CD8-positive, alpha-beta memory T cell (primary cell): Measurements from ENCODE around the gene EMILIN2. TPM values are rescaled to one million over a fixed set of nuclear protein-coding genes. Genes with fewer than 3 reads are reported as not detected.
"Not testable (repeated sequence)": the region's sequence is repeated elsewhere in the genome, so short reads cannot be mapped to it uniquely, and the experiment has no call there.

Source experiments
- CTCF ChIA-PET: fragments of 350-600 bp; sonication (Branson Sonifier 250); formaldehyde crosslinking; loops from one replicate; lab custom pipeline; 2021; ENCODE audit warnings: antibody characterized with exemption; lab: Charles Lee
- POLR2A ChIA-PET: fragments of 350-600 bp; sonication (Branson Sonifier 250); formaldehyde crosslinking; loops from one replicate; lab custom pipeline; 2021; ENCODE audit warnings: antibody characterized with exemption; lab: Charles Lee
- DNase-seq, 5 donors: peaks; one replicate each; pipeline versions ENCODE4 v3.0.0 to v3.0.0-alpha.2; 2020 to 2022; ENCODE audit warnings: mixed read lengths in 1 of 5
- H3K27ac ChIP-seq: one replicate; pipeline ENCODE4 v1.7.0; 2013; ENCODE audit warnings: low read depth, mild to moderate bottlenecking, low read length, moderate library complexity
- H3K27me3 ChIP-seq: 2 replicates; pipeline ENCODE4 v1.7.0; 2013; ENCODE audit warnings: low read length, mild to moderate bottlenecking; ENCODE audit not compliant: insufficient read depth, poor library complexity, severe bottlenecking
- H3K36me3 ChIP-seq: 2 replicates; pipeline ENCODE4 v1.7.0; 2013; ENCODE audit warnings: mild to moderate bottlenecking, low read length, moderate library complexity; ENCODE audit not compliant: insufficient read depth
- H3K4me1 ChIP-seq: 2 replicates; pipeline ENCODE4 v1.7.0; 2013; ENCODE audit warnings: mild to moderate bottlenecking, low read length, moderate library complexity; ENCODE audit not compliant: insufficient read depth
- H3K4me3 ChIP-seq: 2 replicates; pipeline ENCODE4 v1.7.0; 2013; ENCODE audit warnings: mild to moderate bottlenecking, low read length
- H3K9me3 ChIP-seq: 2 replicates; pipeline ENCODE4 v1.7.0; 2013; ENCODE audit warnings: mild to moderate bottlenecking, low read length
- H3K27ac Mint-ChIP-seq, 8 donors: one replicate each; pipeline ENCODE4 v1.8.0; 2020 to 2021; ENCODE audit warnings: mixed read lengths in 8 of 8, mild to moderate bottlenecking in 6 of 8, inconsistent platforms in 3 of 8, moderate library complexity in 3 of 8
- H3K27me3 Mint-ChIP-seq, 2 donors: one replicate each; pipeline ENCODE4 v1.8.0; 2020 to 2021; ENCODE audit warnings: mixed read lengths in 2 of 2, mild to moderate bottlenecking in 1 of 2, moderate library complexity in 1 of 2
- H3K36me3 Mint-ChIP-seq, 3 donors: one replicate each; pipeline ENCODE4 v1.8.0; 2020 to 2021; ENCODE audit warnings: mixed read lengths in 3 of 3, inconsistent platforms in 1 of 3, mild to moderate bottlenecking in 1 of 3
- H3K4me1 Mint-ChIP-seq, 3 donors: one replicate each; pipeline ENCODE4 v1.8.0; 2020 to 2021; ENCODE audit warnings: mixed read lengths in 3 of 3, inconsistent platforms in 1 of 3, mild to moderate bottlenecking in 1 of 3
- H3K4me3 Mint-ChIP-seq, 7 donors: one replicate each; pipeline ENCODE4 v1.8.0; 2020 to 2021; ENCODE audit warnings: mixed read lengths in 7 of 7, mild to moderate bottlenecking in 6 of 7, moderate library complexity in 4 of 7, inconsistent platforms in 2 of 7
- H3K9me3 Mint-ChIP-seq, 5 donors: one replicate each; pipeline ENCODE4 v1.8.0; 2020 to 2022; ENCODE audit warnings: mixed read lengths in 5 of 5, mild to moderate bottlenecking in 3 of 5, moderate library complexity in 2 of 5, inconsistent platforms in 1 of 5
- polyA plus RNA-seq: library from polyadenylated mRNA; unstranded; fragments of 300-500 nt; fragmentation: Illumina TruSeq; gene quantifications from one replicate; pipeline ENCODE4 v1.2.3, GENCODE V29; 2021
- total RNA-seq, 2 experiments: library from RNA; stranded (reverse); gene quantifications; one replicate each; pipeline ENCODE4 v1.2.3, GENCODE V29; 2021

The EMILIN2 gene
- total and polyA plus RNA-seq, 3 experiments from 2014 or later = 4.5 to 27.8 (median 22.7) TPM

DNA sequence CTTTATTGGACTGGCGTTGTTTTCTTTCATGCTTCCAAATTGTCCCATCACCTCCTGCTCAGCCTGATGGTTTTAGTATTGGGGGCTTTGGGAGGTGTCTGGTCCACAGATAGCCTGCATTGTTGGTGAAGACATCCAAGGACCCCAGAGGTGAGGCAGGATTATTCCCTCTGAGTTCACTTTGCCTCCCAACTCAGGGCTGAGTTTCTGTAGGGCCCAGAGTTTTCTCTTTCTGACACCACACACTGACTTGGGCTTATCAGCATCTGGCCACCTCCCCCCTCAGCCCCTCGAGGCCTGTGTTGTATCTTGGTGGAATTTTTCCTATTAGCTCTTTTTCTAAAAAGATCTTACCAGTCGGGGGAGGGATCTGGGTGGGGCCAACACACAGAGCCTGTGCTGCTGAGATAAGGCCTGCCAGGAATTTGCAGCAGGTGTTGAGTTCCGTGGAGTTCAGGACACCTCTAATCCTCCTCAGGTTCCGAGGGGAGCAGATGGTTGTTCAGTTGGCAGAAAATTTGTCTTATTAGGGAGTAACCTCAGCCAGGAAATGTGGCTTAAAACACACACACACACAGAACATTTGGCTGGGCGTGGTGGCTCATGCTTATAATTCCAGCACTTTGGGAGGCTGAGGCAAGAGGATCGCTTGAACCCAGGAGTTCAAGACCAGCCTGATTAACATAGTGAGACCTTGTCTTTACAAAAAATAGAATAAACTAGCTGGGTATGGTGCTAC lies 7.3 kb downstream of the EMILIN2 start:
- CTCF ChIA-PET = no interaction called here
- Histone ChIP-seq H3K27me3 (peaks cover 11% of the 10 kb centered on the region), H3K9me3 (no peaks in the 10 kb centered on the region), H3K4me1 (peaks cover 1% of the 10 kb centered on the region), H3K27ac (peak overlapping the region; percentile 67), H3K36me3 (no peaks in the 10 kb centered on the region), H3K4me3 (no peak overlapping the region)
- no peaks in the 10 kb centered on the region for H3K9me3 Mint-ChIP-seq
- peaks cover 18 to 42% of the 10 kb centered on the region in 2 donors for H3K27me3 Mint-ChIP-seq
- H3K4me1 Mint-ChIP-seq = peaks cover 0 to 6% (median 2%) of the 10 kb centered on the region in 3 donors
- no peak overlapping the region for H3K4me3 Mint-ChIP-seq
- no peak for DNase-seq
- POLR2A ChIA-PET = interaction anchor here (0.5 kb wide), 1 partner anchor 105 kb away, joined by 3 read pairs; no protein-coding TSS in a partner anchor
- no peak overlapping the region for H3K27ac Mint-ChIP-seq
- peaks cover 0 to 1% (median 0%) of the 10 kb centered on the region in 3 donors for H3K36me3 Mint-ChIP-seq

GRCh38 chr18:2854875-2855274 lies 8.1 kb downstream of the EMILIN2 start:
- Mint-ChIP-seq H3K4me1 (peaks cover 0 to 4% (median 2%) of the 10 kb centered on the region in 3 donors), H3K27me3 (peaks cover 14 to 42% of the 10 kb centered on the region in 2 donors), H3K36me3 (peaks cover 0 to 8% (median 1%) of the 10 kb centered on the region in 3 donors), H3K9me3 (peaks cover 0 to 4% (median 2%) of the 10 kb centered on the region in 5 donors), H3K27ac (peak overlapping the region in 1 of 8 donors; percentile 10), H3K4me3 (no peak overlapping the region)
- H3K9me3 ChIP-seq = no peaks in the 10 kb centered on the region
- H3K27ac ChIP-seq = peak overlapping the region; percentile 21
- peaks cover 4% of the 10 kb centered on the region for H3K27me3 ChIP-seq
- no peak overlapping the region for H3K4me3 ChIP-seq
- no peaks in the 10 kb centered on the region for H3K36me3 ChIP-seq
- DNase-seq = no peak
- H3K4me1 ChIP-seq = no peaks in the 10 kb centered on the region
- CTCF ChIA-PET = no interaction called here
- POLR2A ChIA-PET = interaction anchor here (0.5 kb wide), 1 partner anchor 105 kb away, joined by 3 read pairs; no protein-coding TSS in a partner anchor

GRCh38 chr18:2855560-2856350 lies 8.9 kb downstream of the EMILIN2 start:
- H3K4me3 ChIP-seq = no peak overlapping the region
- Mint-ChIP-seq H3K27me3 (peaks cover 10 to 36% of the 10 kb centered on the region in 2 donors), H3K36me3 (peaks cover 0 to 8% (median 0%) of the 10 kb centered on the region in 3 donors), H3K9me3 (peaks cover 0 to 7% (median 2%) of the 10 kb centered on the region in 5 donors), H3K27ac (no peak overlapping the region), H3K4me1 (peaks cover 0 to 4% (median 2%) of the 10 kb centered on the region in 3 donors), H3K4me3 (no peak overlapping the region)
- peaks cover 2% of the 10 kb centered on the region for H3K27me3 ChIP-seq
- ChIA-PET CTCF (no interaction called here), POLR2A (no interaction called here)
- no peaks in the 10 kb centered on the region for H3K9me3 ChIP-seq
- no peak overlapping the region for H3K27ac ChIP-seq
- no peaks in the 10 kb centered on the region for H3K4me1 ChIP-seq
- no peak for DNase-seq
- H3K36me3 ChIP-seq = no peaks in the 10 kb centered on the region

- peaks cover 0 to 8% (median 0%) of the 10 kb centered on the region in 3 donors for H3K36me3 Mint-ChIP-seq
- no peak overlapping the region for H3K4me3 Mint-ChIP-seq
- peak in 1 of 5 donors; percentile 9 for DNase-seq
- H3K9me3 ChIP-seq = no peaks in the 10 kb centered on the region
- no peaks in the 10 kb centered on the region for H3K27me3 ChIP-seq
- no peaks in the 10 kb centered on the region for H3K36me3 ChIP-seq
- H3K9me3 Mint-ChIP-seq = peaks cover 0 to 9% (median 2%) of the 10 kb centered on the region in 5 donors
- H3K4me1 Mint-ChIP-seq = peaks cover 0 to 4% (median 2%) of the 10 kb centered on the region in 3 donors
- H3K27ac Mint-ChIP-seq = no peak overlapping the region
- POLR2A ChIA-PET = interaction anchor here (0.5 kb wide), 1 partner anchor 23 kb away, joined by 3 read pairs; no protein-coding TSS in a partner anchor
- H3K4me1 ChIP-seq = no peaks in the 10 kb centered on the region
- H3K27me3 Mint-ChIP-seq = peaks cover 1 to 27% of the 10 kb centered on the region in 2 donors
- H3K4me3 ChIP-seq = no peak overlapping the region
- CTCF ChIA-PET = no interaction called here
- no peak overlapping the region for H3K27ac ChIP-seq
These were observed 9.9 kb downstream of the EMILIN2 start for GRCh38 chr18:2856547-2857170.

DNA sequence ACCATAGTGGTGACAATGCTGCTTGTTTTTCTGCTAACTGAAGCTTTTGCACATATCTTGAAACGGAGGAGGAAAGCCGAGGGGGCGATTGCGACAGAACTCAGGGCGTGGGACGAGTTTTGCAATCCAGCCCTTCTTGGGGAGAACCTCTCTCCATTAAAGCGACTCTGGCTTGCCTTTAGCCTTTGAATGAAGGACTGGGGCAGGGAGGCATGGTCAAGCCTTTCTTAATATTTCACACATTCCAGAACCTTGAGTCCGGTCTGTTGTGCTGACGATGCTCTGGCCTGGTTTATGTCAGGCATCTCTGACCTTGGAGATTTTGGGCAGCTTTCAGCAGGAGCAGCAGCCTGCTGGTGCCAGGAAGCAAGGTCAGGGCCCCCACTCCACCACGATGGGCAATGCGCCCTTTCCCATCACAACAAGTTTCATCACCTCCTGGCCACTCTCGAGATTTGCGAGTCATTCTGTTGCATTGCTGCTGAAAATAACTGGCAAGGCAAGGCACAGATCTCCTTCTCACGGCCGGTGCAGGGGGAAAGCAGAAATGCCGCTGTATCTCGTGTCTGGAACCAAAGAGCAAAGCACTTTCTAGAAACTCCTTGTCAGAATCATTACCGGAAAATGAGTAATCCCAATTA lies 10.8 kb downstream of the EMILIN2 start:
- CTCF ChIA-PET = no interaction called here
- DNase-seq = no peak
- Mint-ChIP-seq H3K36me3 (peaks cover 0 to 8% (median 0%) of the 10 kb centered on the region in 3 donors), H3K27me3 (peaks cover 1 to 27% of the 10 kb centered on the region in 2 donors), H3K27ac (no peak overlapping the region), H3K9me3 (peaks cover 0 to 9% (median 3%) of the 10 kb centered on the region in 5 donors), H3K4me1 (peaks cover 0 to 4% (median 2%) of the 10 kb centered on the region in 3 donors), H3K4me3 (no peak overlapping the region)
- POLR2A ChIA-PET = no interaction called here
- H3K9me3 ChIP-seq = no peaks in the 10 kb centered on the region
- no peaks in the 10 kb centered on the region for H3K4me1 ChIP-seq
- H3K36me3 ChIP-seq = no peaks in the 10 kb centered on the region
- no peak overlapping the region for H3K27ac ChIP-seq
- H3K27me3 ChIP-seq = no peaks in the 10 kb centered on the region
- no peak overlapping the region for H3K4me3 ChIP-seq

DNA sequence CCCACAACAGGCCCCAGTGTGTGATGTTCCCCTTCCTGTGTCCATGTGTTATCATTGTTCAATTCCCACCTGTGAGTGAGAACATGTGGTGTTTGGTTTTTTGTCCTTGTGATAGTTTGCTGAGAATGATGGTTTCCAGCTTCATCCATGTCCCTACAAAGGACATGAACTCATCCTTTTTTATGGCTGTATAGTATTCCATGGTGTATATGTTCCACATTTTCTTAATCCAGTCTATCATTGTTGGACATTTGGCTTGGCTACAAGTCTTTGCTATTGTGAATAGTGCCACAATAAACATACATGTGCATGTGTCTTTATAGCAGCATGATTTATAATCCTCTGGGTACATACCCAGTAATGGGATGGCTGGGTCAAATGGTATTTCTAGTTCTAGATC lies 13.6 kb downstream of the EMILIN2 start:
- DNase-seq, H3K4me1 Mint-ChIP-seq, H3K36me3 ChIP-seq, H3K4me1 ChIP-seq, H3K4me3 ChIP-seq, POLR2A ChIA-PET, H3K9me3 ChIP-seq, H3K27me3 ChIP-seq, H3K9me3 Mint-ChIP-seq, H3K36me3 Mint-ChIP-seq, CTCF ChIA-PET, H3K4me3 Mint-ChIP-seq, H3K27ac ChIP-seq, H3K27ac Mint-ChIP-seq: not testable (repeated sequence)
- H3K27me3 Mint-ChIP-seq = peaks cover 1 to 24% of the 10 kb centered on the region in 2 donors

DNA sequence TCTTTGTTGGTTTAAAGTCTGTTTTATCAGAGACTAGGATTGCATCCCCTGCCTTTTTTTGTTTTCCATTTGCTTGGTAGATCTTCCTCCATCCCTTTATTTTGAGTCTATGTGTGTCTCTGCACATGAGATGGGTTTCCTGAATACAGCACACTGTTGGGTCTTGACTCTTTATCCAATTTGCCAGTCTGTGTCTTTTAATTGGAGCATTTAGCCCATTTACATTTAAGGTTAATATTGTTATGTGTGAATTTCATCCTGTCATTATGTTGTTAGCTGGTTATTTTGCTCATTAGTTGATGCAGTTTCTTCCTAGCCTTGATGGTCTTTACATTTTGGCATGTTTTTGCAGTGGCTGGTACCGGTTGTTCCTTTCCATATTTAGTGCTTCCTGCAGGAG lies 17.2 kb downstream of the EMILIN2 start:
- H3K27ac Mint-ChIP-seq, H3K4me3 Mint-ChIP-seq, H3K9me3 ChIP-seq, CTCF ChIA-PET, H3K27me3 ChIP-seq, POLR2A ChIA-PET, H3K27ac ChIP-seq, H3K36me3 ChIP-seq, DNase-seq, H3K4me1 Mint-ChIP-seq, H3K9me3 Mint-ChIP-seq, H3K4me1 ChIP-seq, H3K4me3 ChIP-seq: not testable (repeated sequence)
- peaks cover 0 to 16% (median 0%) of the 10 kb centered on the region in 3 donors for H3K36me3 Mint-ChIP-seq
- peaks cover 6 to 23% of the 10 kb centered on the region in 2 donors for H3K27me3 Mint-ChIP-seq
